Measurements from ENCODE around the gene SYMPK.

SYMPK gene

GRCh38 chr19:45821103-45821521 is 41.8 kb downstream of the SYMPK start:
- DNase-seq (ENCODE audit: low spot score), result no peak
- in situ Hi-C loops (cut with MboI; ENCODE audit: low sequenced_read_pairs, unreplicated experiment), result no loop called here
- TF ChIP-seq, protein P1, sequence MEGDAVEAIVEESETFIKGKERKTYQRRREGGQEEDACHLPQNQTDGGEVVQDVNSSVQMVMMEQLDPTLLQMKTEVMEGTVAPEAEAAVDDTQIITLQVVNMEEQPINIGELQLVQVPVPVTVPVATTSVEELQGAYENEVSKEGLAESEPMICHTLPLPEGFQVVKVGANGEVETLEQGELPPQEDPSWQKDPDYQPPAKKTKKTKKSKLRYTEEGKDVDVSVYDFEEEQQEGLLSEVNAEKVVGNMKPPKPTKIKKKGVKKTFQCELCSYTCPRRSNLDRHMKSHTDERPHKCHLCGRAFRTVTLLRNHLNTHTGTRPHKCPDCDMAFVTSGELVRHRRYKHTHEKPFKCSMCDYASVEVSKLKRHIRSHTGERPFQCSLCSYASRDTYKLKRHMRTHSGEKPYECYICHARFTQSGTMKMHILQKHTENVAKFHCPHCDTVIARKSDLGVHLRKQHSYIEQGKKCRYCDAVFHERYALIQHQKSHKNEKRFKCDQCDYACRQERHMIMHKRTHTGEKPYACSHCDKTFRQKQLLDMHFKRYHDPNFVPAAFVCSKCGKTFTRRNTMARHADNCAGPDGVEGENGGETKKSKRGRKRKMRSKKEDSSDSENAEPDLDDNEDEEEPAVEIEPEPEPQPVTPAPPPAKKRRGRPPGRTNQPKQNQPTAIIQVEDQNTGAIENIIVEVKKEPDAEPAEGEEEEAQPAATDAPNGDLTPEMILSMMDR (IDR thresholded peaks at IDR 0.05; ENCODE audit: borderline replicate concordance, control extremely low read depth, extremely low read depth, insufficient read depth, missing control alignments), result no peak

- in situ Hi-C loops (cut with MboI; ENCODE audit: low sequenced_read_pairs, unreplicated experiment), result no loop called here
- no peak for DNase-seq (ENCODE audit: low spot score)
- TF ChIP-seq, protein P1 (IDR thresholded peaks at IDR 0.05; ENCODE audit: borderline replicate concordance, control extremely low read depth, extremely low read depth, insufficient read depth, missing control alignments), result no peak
Observed at GRCh38 chr19:45820413-45821102, 42.4 kb downstream of the SYMPK start.

DNA sequence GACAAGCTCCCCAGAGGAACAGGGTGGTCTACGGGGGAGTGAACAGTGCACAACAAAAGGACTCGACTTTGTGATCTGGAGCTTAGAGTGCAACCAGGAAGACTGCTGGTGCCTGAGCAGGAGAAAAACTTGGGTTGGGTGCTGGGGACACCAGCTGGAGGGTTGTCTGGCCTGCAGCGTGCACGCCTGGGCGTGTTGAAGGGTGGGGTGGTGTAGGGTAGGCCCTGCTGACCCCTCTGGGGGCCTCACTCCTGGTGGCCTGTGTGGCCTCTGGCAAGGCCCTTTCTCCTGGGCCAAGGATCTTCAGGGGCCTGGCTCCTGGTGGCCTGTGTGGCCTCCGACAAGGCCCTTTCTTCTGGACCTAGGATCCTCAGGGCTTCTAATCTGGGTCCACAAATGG is 43.2 kb downstream of the SYMPK start:
- in situ Hi-C loops (cut with MboI; ENCODE audit: low sequenced_read_pairs, unreplicated experiment), result no loop called here
- TF ChIP-seq, protein P1 (IDR thresholded peaks at IDR 0.05; ENCODE audit: borderline replicate concordance, control extremely low read depth, extremely low read depth, insufficient read depth, missing control alignments), result no peak
- no peak for DNase-seq (ENCODE audit: low spot score)

DNA sequence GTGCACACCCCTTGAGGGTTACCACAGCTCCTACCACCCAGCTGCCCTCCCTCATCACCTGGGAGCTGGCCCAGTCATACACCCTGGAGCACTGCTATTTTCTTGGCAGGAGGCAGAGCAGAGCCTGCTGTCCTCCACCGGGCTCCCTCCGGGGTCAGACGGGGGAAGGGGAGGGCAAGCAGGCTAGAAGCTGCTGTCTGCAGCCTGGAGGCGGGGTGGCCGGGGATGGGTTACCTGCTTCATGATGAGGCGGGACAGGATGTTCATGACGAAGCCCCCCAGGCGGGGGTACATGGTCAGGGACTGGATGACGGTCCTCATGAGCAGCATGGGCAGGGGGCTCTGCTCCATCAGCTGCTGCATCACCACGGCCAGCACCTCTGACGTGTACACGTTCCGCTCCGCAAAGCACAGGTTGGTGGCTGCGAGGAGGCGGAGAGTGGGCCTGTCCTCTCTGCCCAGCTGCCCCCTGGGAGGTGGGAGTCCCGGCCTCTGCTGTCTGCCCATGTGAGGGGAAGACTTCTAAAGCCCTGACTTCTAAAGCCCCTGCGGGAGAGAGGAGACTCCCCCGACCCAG is 45.1 kb downstream of the SYMPK start:
- in situ Hi-C loops (cut with MboI; ENCODE audit: low sequenced_read_pairs, unreplicated experiment), result no loop called here
- TF ChIP-seq, protein P1 (IDR thresholded peaks at IDR 0.05; ENCODE audit: borderline replicate concordance, control extremely low read depth, extremely low read depth, insufficient read depth, missing control alignments), result no peak
- no peak for DNase-seq (ENCODE audit: low spot score)

DNA sequence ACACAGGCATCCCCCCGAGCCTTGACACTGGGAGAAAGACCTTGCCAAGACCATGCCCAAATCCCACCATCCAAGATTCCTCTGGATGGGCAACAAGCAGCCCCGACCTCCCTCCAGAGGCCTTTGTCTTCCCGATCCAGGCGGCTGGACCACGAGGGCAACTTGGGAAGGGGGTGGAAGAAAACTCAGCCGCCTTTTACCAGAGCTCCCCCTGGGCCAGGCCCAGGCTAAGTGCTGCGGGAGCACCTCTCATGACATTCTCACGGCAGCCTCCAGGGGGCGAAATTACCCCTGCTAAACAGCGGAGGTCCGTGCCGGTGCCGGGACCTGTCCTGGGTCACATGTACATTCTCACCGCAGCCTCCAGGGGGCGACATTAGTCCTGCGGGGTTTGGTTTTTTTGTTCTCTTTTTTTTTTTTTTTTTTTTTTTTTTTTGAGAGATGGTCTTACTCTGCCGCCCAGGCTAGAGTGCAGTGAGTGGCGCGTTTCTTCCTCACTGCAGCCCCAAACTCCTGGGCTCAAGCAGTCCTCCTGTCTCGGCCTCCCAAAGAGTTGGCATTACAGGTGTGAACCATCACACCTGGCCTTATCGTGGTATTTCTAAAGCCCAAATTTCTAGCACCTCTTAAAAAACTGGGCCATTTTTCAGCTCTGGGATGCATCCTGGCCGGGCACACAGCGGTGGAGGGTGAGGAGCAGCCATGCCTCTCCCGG is 45.8 kb downstream of the SYMPK start:
- peak; percentile 99 for DNase-seq (ENCODE audit: low spot score)
- in situ Hi-C loops (cut with MboI; ENCODE audit: low sequenced_read_pairs, unreplicated experiment), result no loop called here
- TF ChIP-seq, protein P1 (IDR thresholded peaks at IDR 0.05; ENCODE audit: borderline replicate concordance, control extremely low read depth, extremely low read depth, insufficient read depth, missing control alignments), result peak; percentile 97

- TF ChIP-seq, protein P1 (IDR thresholded peaks at IDR 0.05; ENCODE audit: borderline replicate concordance, control extremely low read depth, extremely low read depth, insufficient read depth, missing control alignments), result no peak
- in situ Hi-C loops (cut with MboI; ENCODE audit: low sequenced_read_pairs, unreplicated experiment), result no loop called here
- DNase-seq (ENCODE audit: low spot score), result no peak
Observed at GRCh38 chr19:45816236-45817009, 46.5 kb downstream of the SYMPK start.
